ENCODE measurements around the gene NBPF11.
"Not testable (repeated sequence)": the region's sequence is repeated elsewhere in the genome, so short reads cannot be mapped to it uniquely, and the experiment has no call there.

GRCh38 chr1:148155494-148156275, 3.6 kb upstream of the NBPF11 start:
- TF ChIP-seq RCOR1 (IDR thresholded peaks at IDR 0.05; ENCODE audit: low read depth, low read length); CTCF (IDR thresholded peaks at IDR 0.05); POLR2A (IDR thresholded peaks at IDR 0.05; ENCODE audit: low read length); KDM1A (IDR thresholded peaks at IDR 0.05; ENCODE audit: low read depth); MAFK (IDR thresholded peaks at IDR 0.05; ENCODE audit: partially characterized antibody); HES2 (IDR thresholded peaks at IDR 0.05): not testable (repeated sequence)
